DMS153 treated with DMSO at 0.1 percent for 48 hours (cell line): ENCODE results near the gene PSAPL1.
A peak's percentile ranks its signal among the peaks of the same experiment; 100 is the strongest.

Experiments
- DNase-seq: peaks from one replicate; lab custom pipeline; 2025; ENCODE audit not compliant: unreplicated experiment; lab: John Stamatoyannopoulos, UW

The PSAPL1 gene, protein sequence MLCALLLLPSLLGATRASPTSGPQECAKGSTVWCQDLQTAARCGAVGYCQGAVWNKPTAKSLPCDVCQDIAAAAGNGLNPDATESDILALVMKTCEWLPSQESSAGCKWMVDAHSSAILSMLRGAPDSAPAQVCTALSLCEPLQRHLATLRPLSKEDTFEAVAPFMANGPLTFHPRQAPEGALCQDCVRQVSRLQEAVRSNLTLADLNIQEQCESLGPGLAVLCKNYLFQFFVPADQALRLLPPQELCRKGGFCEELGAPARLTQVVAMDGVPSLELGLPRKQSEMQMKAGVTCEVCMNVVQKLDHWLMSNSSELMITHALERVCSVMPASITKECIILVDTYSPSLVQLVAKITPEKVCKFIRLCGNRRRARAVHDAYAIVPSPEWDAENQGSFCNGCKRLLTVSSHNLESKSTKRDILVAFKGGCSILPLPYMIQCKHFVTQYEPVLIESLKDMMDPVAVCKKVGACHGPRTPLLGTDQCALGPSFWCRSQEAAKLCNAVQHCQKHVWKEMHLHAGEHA

DNA sequence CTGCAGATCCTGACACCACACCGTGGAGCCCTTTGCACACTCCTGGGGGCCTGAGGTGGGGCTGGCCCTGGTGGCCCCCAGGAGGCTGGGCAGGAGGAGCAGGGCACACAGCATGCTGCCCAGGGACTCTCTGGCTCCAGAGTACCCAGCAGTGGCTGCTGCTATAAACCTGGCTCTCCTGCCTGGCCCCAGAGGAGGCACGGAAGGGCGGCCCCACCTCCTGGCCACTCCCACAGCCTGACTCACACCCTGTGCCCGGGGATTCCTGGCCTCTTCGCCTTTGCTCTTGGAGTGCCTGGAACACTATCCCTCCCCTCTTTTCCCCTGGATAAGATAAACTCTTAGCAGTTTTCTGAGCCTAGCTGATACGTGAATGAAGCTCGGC is at the start of gene PSAPL1:
PSAPL1 (minus strand) TSS at position 165 of the 385 bp plus-strand sequence; CDS start at position 114, 51 bp downstream.
- DNase-seq: no peak

DNA sequence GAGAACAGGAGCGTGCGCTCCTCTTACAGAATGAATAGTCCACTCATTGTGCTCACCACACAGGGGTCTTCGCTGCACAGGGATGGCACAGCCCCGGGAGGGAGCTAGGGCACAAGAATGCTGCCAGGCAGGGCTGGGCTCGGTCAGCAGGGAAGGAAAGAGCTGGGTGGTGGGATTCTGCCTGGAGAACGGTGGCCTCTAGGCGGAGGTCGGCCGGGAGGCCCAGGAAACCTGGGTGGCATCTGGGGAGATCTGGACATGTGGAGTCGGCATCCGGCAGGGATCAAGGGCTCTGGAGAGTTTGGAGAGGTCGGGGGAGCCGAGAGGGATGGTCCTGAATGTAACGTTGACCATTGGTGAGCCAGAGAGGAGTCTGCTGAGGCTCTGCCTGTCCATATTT is 46.5 kb upstream of the PSAPL1 start:
- DNase-seq: no peak

DNA sequence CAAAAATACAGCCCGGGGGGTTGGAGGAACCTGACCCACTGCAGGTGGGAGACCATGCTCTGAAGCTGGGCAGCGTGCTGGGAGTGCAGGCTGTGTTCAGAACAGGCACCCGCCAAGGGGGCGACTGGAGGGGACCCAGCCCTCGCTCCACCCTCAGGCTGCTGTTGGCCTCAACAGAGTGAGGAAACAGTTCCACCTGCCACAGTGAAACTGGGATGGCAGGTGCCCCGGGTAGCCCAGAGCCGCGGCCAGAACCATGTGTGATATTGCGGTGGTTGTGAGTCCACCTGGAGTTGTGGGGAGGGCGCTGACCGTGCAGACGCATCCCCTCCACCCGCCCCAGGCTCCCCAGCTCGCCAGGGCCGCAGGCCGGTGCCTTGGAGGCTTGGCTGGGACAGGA is 45.7 kb upstream of the PSAPL1 start:
- no peak for DNase-seq

DNA sequence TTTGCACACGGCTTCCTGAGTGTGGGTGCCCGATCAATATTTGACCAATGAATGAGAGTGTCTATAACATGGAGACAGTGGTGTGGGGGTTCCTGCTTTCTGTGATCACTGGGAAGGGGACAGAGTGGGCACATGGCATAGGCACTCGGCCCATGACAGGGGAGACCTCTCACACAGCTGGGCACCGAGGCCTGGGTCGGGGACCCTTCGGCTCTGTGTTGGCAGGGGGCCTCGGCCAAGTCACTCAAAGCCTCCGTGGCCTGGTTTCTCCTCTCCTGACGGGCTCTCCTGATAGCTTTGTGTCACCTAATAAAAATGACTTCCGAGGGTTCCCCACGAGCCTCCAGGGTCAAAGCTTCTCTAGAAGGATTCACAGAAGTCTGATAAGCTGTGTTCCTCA is 43.9 kb upstream of the PSAPL1 start:
- no peak for DNase-seq

- no peak for DNase-seq
Measured at GRCh38 chr4:7477695-7478094, 43.0 kb upstream of the PSAPL1 start.

GRCh38 chr4:7476820-7477219 is 42.1 kb upstream of the PSAPL1 start:
- no peak for DNase-seq

GRCh38 chr4:7475207-7475606 is 40.5 kb upstream of the PSAPL1 start:
- DNase-seq: no peak

DNA sequence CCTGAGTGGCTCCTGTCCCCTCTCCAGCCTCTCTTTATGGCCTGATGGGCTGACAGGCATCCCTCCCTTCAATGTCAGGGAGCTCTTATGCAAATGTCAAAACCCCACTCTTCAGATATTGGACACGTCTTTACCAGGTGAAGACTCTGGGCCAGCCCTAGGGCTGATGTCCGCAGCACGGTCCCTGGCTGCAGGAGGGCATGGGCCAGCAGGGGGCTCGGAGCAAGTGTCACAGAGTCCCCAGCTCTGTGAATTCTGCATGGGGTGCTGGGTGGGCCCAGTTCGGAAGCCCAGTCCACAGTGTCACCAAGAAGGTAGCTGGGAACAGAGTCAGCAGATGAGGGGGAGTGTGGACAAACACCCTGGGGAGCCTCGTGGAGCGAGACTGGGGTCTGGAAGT is 39.6 kb upstream of the PSAPL1 start:
- no peak for DNase-seq

- DNase-seq: no peak
Measured at GRCh38 chr4:7473081-7473480, 38.4 kb upstream of the PSAPL1 start.

- no peak for DNase-seq
Measured at GRCh38 chr4:7472442-7473013, 37.8 kb upstream of the PSAPL1 start.

DNA sequence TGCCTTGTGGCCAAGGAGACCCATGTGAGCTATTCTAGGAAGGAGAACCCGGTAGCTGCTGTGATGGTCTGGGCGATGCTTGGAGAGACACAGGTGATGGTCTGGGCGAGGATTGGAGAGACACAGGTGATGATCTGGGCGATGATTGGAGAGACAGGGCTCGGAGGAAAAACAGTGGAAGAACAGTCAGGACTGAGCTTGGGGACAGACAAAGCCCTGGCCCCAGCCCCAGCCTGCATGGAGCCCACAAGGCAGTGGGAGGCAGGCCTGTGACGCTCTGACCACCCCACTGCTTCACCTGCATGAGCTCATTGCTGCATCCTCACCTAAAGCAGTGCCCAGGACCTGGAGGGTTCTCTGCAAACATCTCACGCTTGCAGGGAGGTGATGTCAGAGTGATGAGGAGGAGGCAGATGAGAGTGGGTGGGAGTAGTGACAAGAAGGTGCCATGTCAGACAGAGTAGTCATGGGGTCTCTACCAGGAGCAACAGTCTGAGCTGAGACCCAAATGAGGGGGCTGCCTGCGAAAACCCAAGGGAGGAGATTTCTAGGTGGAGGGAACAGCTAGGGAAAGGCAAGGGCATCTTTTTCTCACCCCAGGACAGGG is 35.9 kb upstream of the PSAPL1 start:
- DNase-seq: no peak

DNA sequence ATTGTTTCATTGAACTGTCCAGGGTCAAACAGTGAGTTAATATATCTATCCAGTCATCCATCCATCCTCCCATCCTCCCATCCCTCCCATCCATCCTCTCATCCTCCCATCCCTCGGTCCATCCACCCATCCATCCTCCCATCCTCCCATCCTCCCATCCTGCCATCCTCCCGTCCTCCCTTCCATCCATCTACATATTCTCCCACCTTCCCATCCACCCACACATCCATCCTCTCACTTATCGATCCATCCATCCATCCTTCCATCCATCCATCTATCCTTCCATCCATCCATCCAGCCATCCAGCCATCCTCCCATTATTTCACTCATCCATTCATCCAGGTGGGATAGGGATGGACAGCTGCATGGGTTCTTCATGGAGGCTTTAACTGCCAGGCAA is 35.4 kb upstream of the PSAPL1 start:
- DNase-seq: no peak

GRCh38 chr4:7469023-7469422 is 34.3 kb upstream of the PSAPL1 start:
- DNase-seq: no peak

GRCh38 chr4:7467471-7467870 is 32.7 kb upstream of the PSAPL1 start:
- DNase-seq: no peak

DNA sequence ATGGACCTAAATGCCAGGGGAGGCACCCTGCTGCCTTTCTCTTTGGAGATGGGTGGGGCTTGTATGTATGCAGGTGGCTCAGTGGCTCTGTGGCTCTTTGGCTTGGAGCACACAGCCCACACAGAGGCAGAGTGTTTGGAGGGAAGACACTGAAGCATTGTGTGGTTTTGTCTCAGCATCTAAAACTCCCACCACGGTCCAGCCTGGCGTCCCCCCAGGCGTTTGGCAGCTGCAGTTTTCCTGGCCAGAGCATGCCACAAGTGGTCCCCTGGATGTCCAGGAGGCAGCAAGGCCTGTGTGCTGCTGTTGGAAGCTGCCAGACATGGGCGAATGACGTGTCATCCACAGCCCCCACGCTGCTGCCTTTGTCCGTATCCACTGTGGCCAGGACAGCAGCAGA is 32.2 kb upstream of the PSAPL1 start:
- no peak for DNase-seq

- DNase-seq: no peak
Measured at GRCh38 chr4:7466215-7466614, 31.5 kb upstream of the PSAPL1 start.

DNA sequence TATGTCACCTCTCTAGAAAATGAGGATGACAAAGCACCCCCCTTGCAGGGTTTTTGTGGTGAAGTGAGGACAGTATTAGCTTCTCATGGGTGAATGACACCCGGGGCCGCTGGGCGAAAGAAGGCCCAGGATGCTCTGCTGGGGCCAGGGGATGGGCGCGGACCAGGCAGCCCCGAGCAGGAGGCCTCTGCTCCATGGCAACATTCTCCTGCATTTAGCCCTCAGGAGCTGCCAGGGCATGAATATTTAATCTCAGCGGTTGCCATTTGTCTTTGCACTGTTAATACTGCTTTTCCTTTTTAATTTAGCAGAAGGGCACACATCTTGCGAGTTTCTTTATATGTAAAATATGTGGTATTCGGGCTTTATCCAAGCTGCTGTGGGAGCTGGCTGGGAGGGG is 30.3 kb upstream of the PSAPL1 start:
- no peak for DNase-seq

DNA sequence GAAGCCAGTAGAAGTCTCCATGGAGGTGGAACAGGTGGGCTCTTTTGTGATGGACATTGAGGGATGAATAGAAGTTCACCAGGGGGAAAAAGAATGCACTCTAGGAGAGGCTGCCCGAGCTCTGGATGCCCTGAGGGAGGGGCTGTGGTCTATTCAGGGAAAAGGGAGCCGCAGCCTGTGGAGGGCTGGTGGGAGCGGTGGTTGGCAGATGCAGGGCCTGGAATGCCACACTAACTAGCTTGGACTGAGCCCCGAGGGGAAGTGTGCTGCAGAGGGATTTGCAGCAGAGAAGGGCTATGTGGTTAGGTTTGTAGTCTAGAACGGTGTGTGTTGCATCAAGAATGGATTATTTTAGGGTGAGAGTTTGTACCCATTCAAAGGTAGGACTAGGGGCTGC is 29.5 kb upstream of the PSAPL1 start:
- DNase-seq: no peak

DNA sequence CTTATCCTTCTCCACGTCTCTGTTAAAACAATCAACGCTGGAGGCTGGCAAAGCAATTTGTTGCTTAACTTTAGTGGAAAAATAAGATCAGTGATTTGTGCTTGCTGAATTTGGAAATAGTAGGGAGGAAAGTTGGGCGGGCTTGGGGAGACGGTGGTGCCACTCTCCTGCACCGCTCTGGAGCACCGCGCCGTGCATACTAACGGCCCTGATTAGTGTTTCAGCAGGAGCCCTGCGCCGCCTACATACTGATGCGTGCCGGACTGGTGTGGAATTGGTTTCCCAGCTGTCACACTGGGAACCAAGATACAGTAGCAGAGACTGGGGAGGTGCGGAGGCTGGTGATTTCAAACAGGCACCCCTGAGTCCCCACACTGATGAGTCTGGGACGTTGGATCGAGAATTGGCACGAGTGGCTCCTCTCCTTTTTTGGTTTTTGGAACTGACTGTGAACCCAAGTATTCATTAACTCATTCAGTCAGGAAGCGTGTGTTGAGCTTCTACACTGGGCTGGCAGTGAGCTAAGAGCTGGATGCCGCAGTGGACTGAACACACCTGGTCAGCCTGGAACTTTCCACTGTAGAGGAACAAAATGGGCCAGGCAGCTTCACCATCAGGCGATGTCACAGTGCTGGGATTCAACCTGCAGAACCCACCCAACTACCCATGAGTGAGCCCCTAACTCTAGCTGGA is 29.0 kb upstream of the PSAPL1 start:
- no peak for DNase-seq

DNA sequence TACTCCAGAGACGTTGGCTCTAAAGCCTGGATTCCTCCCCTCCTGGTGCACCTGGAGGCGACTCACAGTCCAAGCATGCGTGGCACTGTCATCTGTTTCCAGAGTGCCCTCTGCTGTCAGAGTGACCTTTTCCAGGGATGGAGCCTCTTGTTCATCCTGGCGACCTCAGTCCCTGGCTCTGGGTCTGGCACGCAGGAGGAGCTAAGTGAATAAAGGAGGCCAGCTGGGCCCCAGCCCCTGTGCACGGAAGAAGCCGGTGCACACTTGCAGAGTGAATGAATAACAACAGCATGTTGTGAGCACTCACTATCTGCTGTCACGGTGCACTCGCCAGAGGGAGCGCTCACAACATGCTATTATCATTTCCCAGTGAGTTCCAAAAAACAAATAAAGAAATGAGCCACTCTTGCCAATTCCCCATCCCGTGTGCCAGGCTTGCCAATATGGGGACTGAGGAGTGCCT is 27.8 kb upstream of the PSAPL1 start:
- DNase-seq: peak; percentile 14

DNA sequence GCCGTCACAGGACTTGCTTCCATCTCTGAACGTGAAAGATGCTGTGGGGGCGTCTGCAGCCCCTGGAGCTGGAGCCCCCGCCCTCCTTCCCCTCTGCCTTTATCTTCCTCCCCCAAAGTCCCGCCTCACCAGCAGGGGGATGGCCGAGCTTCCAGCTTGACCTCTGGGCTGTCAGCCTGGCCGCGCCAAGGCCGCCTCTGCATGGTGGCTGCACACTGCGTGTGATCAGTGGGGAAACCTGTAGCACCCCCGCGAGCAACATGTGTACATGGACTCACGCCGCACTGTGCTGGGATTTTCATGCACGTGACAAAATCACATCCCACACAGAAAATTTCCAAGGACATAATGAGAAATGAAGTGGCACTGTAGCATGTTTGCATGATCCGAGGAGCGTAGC is 26.5 kb upstream of the PSAPL1 start:
- no peak for DNase-seq

GRCh38 chr4:7460566-7460965 is 25.8 kb upstream of the PSAPL1 start:
- DNase-seq: no peak
